ENCODE results near the gene ASAP3. TPM values are rescaled to one million over a fixed set of nuclear protein-coding genes. Genes with fewer than 3 reads are reported as not detected.

Gene ASAP3
- total and polyA plus RNA-seq, 2 of the 13 experiments (the other 11 are each of a cell fraction or from before 2014, with no cell fraction given), result 32.6 to 37.0 TPM

GRCh38 chr1:23424293-23425192, 59.4 kb downstream of the ASAP3 start, which contains the start of gene TCEA3 (continued):
- TF ChIP-seq ZIK1 (CRISPR knock-in tag; IDR thresholded peaks at IDR 0.05; ENCODE audit: borderline replicate concordance, low read depth) (0 out of 2 replicates have a peak, but pooled peaks have one; percentile 19), NFKB2 (CRISPR knock-in tag; IDR thresholded peaks at IDR 0.05; ENCODE audit: borderline replicate concordance) (no peak), KAT7 (CRISPR knock-in tag; IDR thresholded peaks at IDR 0.05; ENCODE audit: borderline replicate concordance) (no peak), ZNF556 (CRISPR knock-in tag; IDR thresholded peaks at IDR 0.05; ENCODE audit: borderline replicate concordance) (no peak), ZC3H4 (CRISPR knock-in tag; IDR thresholded peaks at IDR 0.05; ENCODE audit: borderline replicate concordance) (no peak), ZBTB26 (CRISPR knock-in tag; IDR thresholded peaks at IDR 0.05; ENCODE audit: borderline replicate concordance) (0 out of 2 replicates have a peak, but pooled peaks have one; percentile 42), TP53 (CRISPR knock-in tag; conservative IDR thresholded peaks at IDR 0.05) (no peak), TEAD3 (CRISPR knock-in tag; optimal IDR thresholded peaks at IDR 0.05; ENCODE audit: borderline replicate concordance) (no peak), MAF1 (CRISPR knock-in tag; IDR thresholded peaks at IDR 0.05; ENCODE audit: borderline replicate concordance) (no peak), ZNF20 (CRISPR knock-in tag; IDR thresholded peaks at IDR 0.05) (peak; percentile 46; the same call in 1 of the 2 replicates), ZNF143 (CRISPR knock-in tag; IDR thresholded peaks at IDR 0.05) (no peak), BRCA1 (CRISPR knock-in tag; IDR thresholded peaks at IDR 0.05) (no peak)
- TF ChIP-seq, protein P1, sequence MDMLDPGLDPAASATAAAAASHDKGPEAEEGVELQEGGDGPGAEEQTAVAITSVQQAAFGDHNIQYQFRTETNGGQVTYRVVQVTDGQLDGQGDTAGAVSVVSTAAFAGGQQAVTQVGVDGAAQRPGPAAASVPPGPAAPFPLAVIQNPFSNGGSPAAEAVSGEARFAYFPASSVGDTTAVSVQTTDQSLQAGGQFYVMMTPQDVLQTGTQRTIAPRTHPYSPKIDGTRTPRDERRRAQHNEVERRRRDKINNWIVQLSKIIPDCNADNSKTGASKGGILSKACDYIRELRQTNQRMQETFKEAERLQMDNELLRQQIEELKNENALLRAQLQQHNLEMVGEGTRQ (IDR thresholded peaks at IDR 0.05; ENCODE audit: low read depth, low read length), result no peak
- TF ChIP-seq, protein P1 (CRISPR knock-in tag; IDR thresholded peaks at IDR 0.05; ENCODE audit: borderline replicate concordance), result no peak
- TF ChIP-seq, protein P2, sequence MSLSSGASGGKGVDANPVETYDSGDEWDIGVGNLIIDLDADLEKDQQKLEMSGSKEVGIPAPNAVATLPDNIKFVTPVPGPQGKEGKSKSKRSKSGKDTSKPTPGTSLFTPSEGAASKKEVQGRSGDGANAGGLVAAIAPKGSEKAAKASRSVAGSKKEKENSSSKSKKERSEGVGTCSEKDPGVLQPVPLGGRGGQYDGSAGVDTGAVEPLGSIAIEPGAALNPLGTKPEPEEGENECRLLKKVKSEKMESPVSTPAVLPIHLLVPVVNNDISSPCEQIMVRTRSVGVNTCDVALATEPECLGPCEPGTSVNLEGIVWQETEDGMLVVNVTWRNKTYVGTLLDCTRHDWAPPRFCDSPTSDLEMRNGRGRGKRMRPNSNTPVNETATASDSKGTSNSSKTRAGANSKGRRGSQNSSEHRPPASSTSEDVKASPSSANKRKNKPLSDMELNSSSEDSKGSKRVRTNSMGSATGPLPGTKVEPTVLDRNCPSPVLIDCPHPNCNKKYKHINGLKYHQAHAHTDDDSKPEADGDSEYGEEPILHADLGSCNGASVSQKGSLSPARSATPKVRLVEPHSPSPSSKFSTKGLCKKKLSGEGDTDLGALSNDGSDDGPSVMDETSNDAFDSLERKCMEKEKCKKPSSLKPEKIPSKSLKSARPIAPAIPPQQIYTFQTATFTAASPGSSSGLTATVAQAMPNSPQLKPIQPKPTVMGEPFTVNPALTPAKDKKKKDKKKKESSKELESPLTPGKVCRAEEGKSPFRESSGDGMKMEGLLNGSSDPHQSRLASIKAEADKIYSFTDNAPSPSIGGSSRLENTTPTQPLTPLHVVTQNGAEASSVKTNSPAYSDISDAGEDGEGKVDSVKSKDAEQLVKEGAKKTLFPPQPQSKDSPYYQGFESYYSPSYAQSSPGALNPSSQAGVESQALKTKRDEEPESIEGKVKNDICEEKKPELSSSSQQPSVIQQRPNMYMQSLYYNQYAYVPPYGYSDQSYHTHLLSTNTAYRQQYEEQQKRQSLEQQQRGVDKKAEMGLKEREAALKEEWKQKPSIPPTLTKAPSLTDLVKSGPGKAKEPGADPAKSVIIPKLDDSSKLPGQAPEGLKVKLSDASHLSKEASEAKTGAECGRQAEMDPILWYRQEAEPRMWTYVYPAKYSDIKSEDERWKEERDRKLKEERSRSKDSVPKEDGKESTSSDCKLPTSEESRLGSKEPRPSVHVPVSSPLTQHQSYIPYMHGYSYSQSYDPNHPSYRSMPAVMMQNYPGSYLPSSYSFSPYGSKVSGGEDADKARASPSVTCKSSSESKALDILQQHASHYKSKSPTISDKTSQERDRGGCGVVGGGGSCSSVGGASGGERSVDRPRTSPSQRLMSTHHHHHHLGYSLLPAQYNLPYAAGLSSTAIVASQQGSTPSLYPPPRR (CRISPR knock-in tag; IDR thresholded peaks at IDR 0.05; ENCODE audit: borderline replicate concordance), result no peak; the same call in 1 of the 2 replicates
- TF ChIP-seq, protein P3, sequence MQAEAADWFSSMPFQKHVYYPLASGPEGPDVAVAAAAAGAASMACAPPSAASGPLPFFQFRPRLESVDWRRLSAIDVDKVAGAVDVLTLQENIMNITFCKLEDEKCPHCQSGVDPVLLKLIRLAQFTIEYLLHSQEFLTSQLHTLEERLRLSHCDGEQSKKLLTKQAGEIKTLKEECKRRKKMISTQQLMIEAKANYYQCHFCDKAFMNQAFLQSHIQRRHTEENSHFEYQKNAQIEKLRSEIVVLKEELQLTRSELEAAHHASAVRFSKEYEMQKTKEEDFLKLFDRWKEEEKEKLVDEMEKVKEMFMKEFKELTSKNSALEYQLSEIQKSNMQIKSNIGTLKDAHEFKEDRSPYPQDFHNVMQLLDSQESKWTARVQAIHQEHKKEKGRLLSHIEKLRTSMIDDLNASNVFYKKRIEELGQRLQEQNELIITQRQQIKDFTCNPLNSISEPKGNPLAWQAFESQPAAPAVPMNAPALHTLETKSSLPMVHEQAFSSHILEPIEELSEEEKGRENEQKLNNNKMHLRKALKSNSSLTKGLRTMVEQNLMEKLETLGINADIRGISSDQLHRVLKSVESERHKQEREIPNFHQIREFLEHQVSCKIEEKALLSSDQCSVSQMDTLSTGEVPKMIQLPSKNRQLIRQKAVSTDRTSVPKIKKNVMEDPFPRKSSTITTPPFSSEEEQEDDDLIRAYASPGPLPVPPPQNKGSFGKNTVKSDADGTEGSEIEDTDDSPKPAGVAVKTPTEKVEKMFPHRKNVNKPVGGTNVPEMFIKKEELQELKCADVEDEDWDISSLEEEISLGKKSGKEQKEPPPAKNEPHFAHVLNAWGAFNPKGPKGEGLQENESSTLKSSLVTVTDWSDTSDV (CRISPR knock-in tag; IDR thresholded peaks at IDR 0.05), result peak; percentile 64; the same call in 1 of the 2 replicates

Measured in HepG2 (cell line).